ENCODE results near the gene ZMAT3. TPM values are rescaled to one million over a fixed set of nuclear protein-coding genes. Genes with fewer than 3 reads are reported as not detected.

Gene ZMAT3
- total RNA-seq, 1 donor = 47.0 TPM

- no peak overlapping the region for H3K27ac ChIP-seq (ENCODE audit: low read depth, low read length)
- no peak overlapping the region for H3K4me3 ChIP-seq (ENCODE audit: insufficient read depth, low read length)
- H3K4me2 ChIP-seq (ENCODE audit: insufficient read depth, low read length) = no peak overlapping the region
- H3K36me3 ChIP-seq (ENCODE audit: insufficient read depth, low read length) = no peaks in the 10 kb centered on the region
- no peaks in the 10 kb centered on the region for H3K27me3 ChIP-seq (ENCODE audit: insufficient read depth, low read length)
- no peak for TF ChIP-seq CTCF (IDR thresholded peaks at IDR 0.05; ENCODE audit: extremely low read depth, low read depth, low read length)
- no peaks in the 10 kb centered on the region for H3K9me3 ChIP-seq (ENCODE audit: low read depth, low read length)
- H4K20me1 ChIP-seq (ENCODE audit: insufficient read depth, low read length) = no peaks in the 10 kb centered on the region
- peak overlapping the region; percentile 58 for H2AFZ ChIP-seq (ENCODE audit: low read length)
- no peak for DNase-seq (ENCODE audit: insufficient read length, low spot score, missing footprints)
- H3K79me2 ChIP-seq (ENCODE audit: insufficient read depth, low read length) = peaks cover 6% of the 10 kb centered on the region
- peaks cover 3% of the 10 kb centered on the region for H3K4me1 ChIP-seq (ENCODE audit: insufficient read depth, low read length)
These were observed 4.8 kb upstream of the ZMAT3 start for GRCh38 chr3:179076243-179077027.

- Histone ChIP-seq H3K79me2 (ENCODE audit: insufficient read depth, low read length) (peaks cover 24% of the 10 kb centered on the region), H4K20me1 (ENCODE audit: insufficient read depth, low read length) (no peaks in the 10 kb centered on the region), H3K4me3 (ENCODE audit: insufficient read depth, low read length) (no peak overlapping the region), H3K36me3 (ENCODE audit: insufficient read depth, low read length) (no peaks in the 10 kb centered on the region), H3K4me2 (ENCODE audit: insufficient read depth, low read length) (no peak overlapping the region), H2AFZ (ENCODE audit: low read length) (no peak overlapping the region), H3K4me1 (ENCODE audit: insufficient read depth, low read length) (peaks cover 6% of the 10 kb centered on the region), H3K27ac (ENCODE audit: low read depth, low read length) (no peak overlapping the region), H3K27me3 (ENCODE audit: insufficient read depth, low read length) (no peaks in the 10 kb centered on the region), H3K9me3 (ENCODE audit: low read depth, low read length) (no peaks in the 10 kb centered on the region)
- TF ChIP-seq CTCF (IDR thresholded peaks at IDR 0.05; ENCODE audit: extremely low read depth, low read depth, low read length) = no peak
- no peak for DNase-seq (ENCODE audit: insufficient read length, low spot score, missing footprints)
These were observed 3.0 kb upstream of the ZMAT3 start for GRCh38 chr3:179074656-179075055.

- H3K27me3 ChIP-seq (ENCODE audit: insufficient read depth, low read length) = no peaks in the 10 kb centered on the region
- H3K9me3 ChIP-seq (ENCODE audit: low read depth, low read length) = no peaks in the 10 kb centered on the region
- H3K27ac ChIP-seq (ENCODE audit: low read depth, low read length) = no peak overlapping the region
- no peak for TF ChIP-seq CTCF (IDR thresholded peaks at IDR 0.05; ENCODE audit: extremely low read depth, low read depth, low read length)
- H3K4me3 ChIP-seq (ENCODE audit: insufficient read depth, low read length) = no peak overlapping the region
- H2AFZ ChIP-seq (ENCODE audit: low read length) = no peak overlapping the region
- DNase-seq (ENCODE audit: insufficient read length, low spot score, missing footprints) = no peak
- H3K36me3 ChIP-seq (ENCODE audit: insufficient read depth, low read length) = no peaks in the 10 kb centered on the region
- H3K4me2 ChIP-seq (ENCODE audit: insufficient read depth, low read length) = no peak overlapping the region
- peaks cover 13% of the 10 kb centered on the region for H3K4me1 ChIP-seq (ENCODE audit: insufficient read depth, low read length)
- H3K79me2 ChIP-seq (ENCODE audit: insufficient read depth, low read length) = peaks cover 33% of the 10 kb centered on the region
- H4K20me1 ChIP-seq (ENCODE audit: insufficient read depth, low read length) = no peaks in the 10 kb centered on the region
These were observed 2.2 kb upstream of the ZMAT3 start for GRCh38 chr3:179073816-179074215.

GRCh38 chr3:179072100-179072438, 460 bp upstream of the ZMAT3 start:
- peaks cover 50% of the 10 kb centered on the region for H3K79me2 ChIP-seq (ENCODE audit: insufficient read depth, low read length)
- peak overlapping the region; percentile 92 for H2AFZ ChIP-seq (ENCODE audit: low read length)
- no peak for DNase-seq (ENCODE audit: insufficient read length, low spot score, missing footprints)
- peaks cover 19% of the 10 kb centered on the region for H3K4me1 ChIP-seq (ENCODE audit: insufficient read depth, low read length)
- H3K4me3 ChIP-seq (ENCODE audit: insufficient read depth, low read length) = peak overlapping the region; percentile 97
- no peaks in the 10 kb centered on the region for H3K27me3 ChIP-seq (ENCODE audit: insufficient read depth, low read length)
- no peak for TF ChIP-seq CTCF (IDR thresholded peaks at IDR 0.05; ENCODE audit: extremely low read depth, low read depth, low read length)
- peak overlapping the region; percentile 88 for H3K4me2 ChIP-seq (ENCODE audit: insufficient read depth, low read length)
- peak overlapping the region; percentile 84 for H3K27ac ChIP-seq (ENCODE audit: low read depth, low read length)
- H3K9me3 ChIP-seq (ENCODE audit: low read depth, low read length) = no peaks in the 10 kb centered on the region
- peaks cover 6% of the 10 kb centered on the region for H4K20me1 ChIP-seq (ENCODE audit: insufficient read depth, low read length)
- H3K36me3 ChIP-seq (ENCODE audit: insufficient read depth, low read length) = peaks cover 10% of the 10 kb centered on the region
